Activated T-helper 1 cell treated with anti-CD3 and anti-CD28 coated beads, Interleukin-12 subunit alpha, Interleukin-12 subunit beta, Interleukin-2, Interleukin-4 antibody, amounts not matched to agents 30 ng/mL and 10 ng/mL and 1 ng/mL, durations not matched to agents 14 hours and 24 hours and 36 hours (primary cell): Measurements from ENCODE around the gene DPP6. TPM values are rescaled to one million over a fixed set of nuclear protein-coding genes. Genes with fewer than 3 reads are reported as not detected.
"Not testable (repeated sequence)": the region's sequence is repeated elsewhere in the genome, so short reads cannot be mapped to it uniquely, and the experiment has no call there.

Source experiments
- DNase-seq: peaks from one replicate; pipeline ENCODE4 v3.0.0; 2021; ENCODE audit warnings: low spot score
- H3K27ac Mint-ChIP-seq: one replicate; pipeline ENCODE4 v1.8.0; 2021; ENCODE audit warnings: mild to moderate bottlenecking, mixed read lengths
- H3K27me3 Mint-ChIP-seq: one replicate; pipeline ENCODE4 v1.8.0; 2022; ENCODE audit warnings: mild to moderate bottlenecking, moderate library complexity, mixed read lengths; ENCODE audit not compliant: insufficient read depth
- H3K36me3 Mint-ChIP-seq: one replicate; pipeline ENCODE4 v1.8.0; 2021; ENCODE audit warnings: low read depth, mixed read lengths
- H3K4me1 Mint-ChIP-seq: one replicate; pipeline ENCODE4 v1.8.0; 2021; ENCODE audit warnings: low read depth, mixed read lengths
- H3K4me3 Mint-ChIP-seq: one replicate; pipeline ENCODE4 v1.8.0; 2021; ENCODE audit warnings: mild to moderate bottlenecking, moderate library complexity, mixed read lengths
- H3K9me3 Mint-ChIP-seq: one replicate; pipeline ENCODE4 v1.8.0; 2021; ENCODE audit warnings: mixed read lengths
- intact Hi-C: fragments of 100-400 bp; cut with micrococcal nuclease; formaldehyde crosslinking; loops from one replicate; pipeline ENCODE4 v1.15.1; 2024
- total RNA-seq: library from RNA; stranded (reverse); gene quantifications from 2 replicates; pipeline ENCODE4 v1.2.3, GENCODE V29; 2022

Gene DPP6
- not detected in 2 replicates for total RNA-seq

GRCh38 chr7:154051643-154052529 lies at the start of gene DPP6:
DPP6 (plus strand) TSS chr7:154052398.
- H3K27me3 Mint-ChIP-seq, H3K9me3 Mint-ChIP-seq, H3K4me3 Mint-ChIP-seq, DNase-seq, H3K36me3 Mint-ChIP-seq, H3K4me1 Mint-ChIP-seq, intact Hi-C loops, H3K27ac Mint-ChIP-seq: not testable (repeated sequence)

- H3K4me3 Mint-ChIP-seq, H3K36me3 Mint-ChIP-seq, H3K27ac Mint-ChIP-seq, H3K27me3 Mint-ChIP-seq, H3K4me1 Mint-ChIP-seq, DNase-seq, intact Hi-C loops, H3K9me3 Mint-ChIP-seq: not testable (repeated sequence)
These were observed 42.7 kb upstream of the DPP6 start for GRCh38 chr7:154009423-154009911.

DNA sequence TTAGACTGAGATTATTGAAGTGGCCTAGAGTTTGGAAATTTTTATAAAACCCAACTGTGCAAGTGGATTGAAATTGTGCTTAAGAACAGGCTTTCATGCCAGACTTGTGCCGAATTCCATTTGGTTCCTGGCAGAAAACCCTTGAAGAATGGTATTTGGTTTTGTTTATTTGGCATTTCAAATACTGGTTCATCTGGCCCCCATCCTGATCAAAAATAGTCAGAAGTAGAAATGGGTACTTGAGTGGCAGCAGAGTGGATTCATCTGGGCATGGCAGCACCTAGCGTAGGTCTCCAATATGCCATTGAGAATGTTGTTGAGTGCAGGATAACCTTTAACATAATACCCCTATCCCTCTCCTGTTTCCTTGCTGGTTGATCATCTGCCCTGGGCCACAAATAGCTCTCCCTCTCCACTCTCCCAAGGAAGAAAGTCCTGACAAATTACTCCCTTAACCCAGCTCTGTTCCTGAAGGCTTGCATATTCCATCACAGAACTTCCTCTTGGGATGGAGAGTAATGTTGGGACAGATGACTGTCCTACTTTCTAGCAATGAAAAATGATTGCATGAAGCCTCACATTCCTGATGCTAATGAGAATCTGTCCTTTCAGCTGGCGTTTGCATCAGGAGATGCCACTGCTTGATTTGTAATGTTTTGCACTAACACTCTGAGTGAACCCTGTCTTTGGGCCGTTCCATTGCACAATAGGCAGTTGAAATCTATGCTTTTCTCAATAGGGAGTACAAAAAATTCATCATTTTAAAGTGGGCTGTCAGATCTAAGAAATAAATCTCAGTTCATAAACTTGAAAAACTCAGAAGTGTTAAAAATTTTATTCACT lies 41.3 kb upstream of the DPP6 start:
- H3K27ac Mint-ChIP-seq, H3K4me1 Mint-ChIP-seq, H3K27me3 Mint-ChIP-seq, intact Hi-C loops, DNase-seq, H3K9me3 Mint-ChIP-seq, H3K4me3 Mint-ChIP-seq, H3K36me3 Mint-ChIP-seq: not testable (repeated sequence)

GRCh38 chr7:154012800-154013199 lies 39.4 kb upstream of the DPP6 start:
- H3K36me3 Mint-ChIP-seq, H3K27ac Mint-ChIP-seq, H3K9me3 Mint-ChIP-seq, H3K27me3 Mint-ChIP-seq, H3K4me3 Mint-ChIP-seq, DNase-seq, intact Hi-C loops, H3K4me1 Mint-ChIP-seq: not testable (repeated sequence)

DNA sequence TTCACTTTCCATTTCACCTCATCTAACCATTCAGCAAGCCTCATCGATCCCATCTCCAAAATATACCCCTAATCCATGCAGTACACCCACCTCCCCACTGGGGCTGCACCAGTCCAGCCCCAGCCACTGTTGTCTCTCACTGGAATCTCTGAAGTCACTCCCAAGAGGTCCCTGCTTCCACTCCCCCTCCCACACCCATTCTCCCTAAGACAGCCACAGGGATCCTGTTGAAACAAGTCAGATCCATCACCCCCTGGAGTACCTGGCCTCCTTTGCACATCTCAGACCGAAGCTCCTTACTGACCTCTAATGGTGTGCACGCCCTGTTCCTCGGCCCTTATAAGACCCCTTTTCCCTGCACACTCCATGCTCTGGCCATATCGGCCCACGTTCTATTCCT lies 36.6 kb upstream of the DPP6 start:
- H3K4me1 Mint-ChIP-seq, H3K9me3 Mint-ChIP-seq, H3K27ac Mint-ChIP-seq, H3K4me3 Mint-ChIP-seq, DNase-seq, intact Hi-C loops, H3K27me3 Mint-ChIP-seq, H3K36me3 Mint-ChIP-seq: not testable (repeated sequence)

GRCh38 chr7:154018354-154018753 lies 33.8 kb upstream of the DPP6 start:
- intact Hi-C loops, H3K27ac Mint-ChIP-seq, H3K4me1 Mint-ChIP-seq: not testable (repeated sequence)

DNA sequence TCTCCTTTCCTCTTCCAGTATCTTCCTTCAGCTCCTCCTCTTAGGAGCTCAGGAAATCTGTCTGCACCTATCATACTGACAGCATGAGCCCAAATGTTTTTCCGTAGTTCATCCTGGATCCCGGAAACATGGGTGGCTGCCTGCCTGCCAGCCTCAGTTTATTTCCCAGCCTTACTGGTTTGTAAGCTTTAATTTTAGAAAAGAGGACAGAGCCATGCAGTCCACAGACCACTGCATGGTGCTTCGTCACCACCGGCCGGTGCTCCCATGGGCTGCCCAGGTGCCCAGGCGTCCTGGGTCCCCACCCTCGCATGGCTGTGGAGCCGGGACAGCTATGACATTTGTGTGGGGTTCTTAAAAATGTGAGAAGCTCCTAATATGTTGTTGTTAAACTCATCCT lies 24.4 kb upstream of the DPP6 start:
- H3K27me3 Mint-ChIP-seq, H3K9me3 Mint-ChIP-seq, H3K36me3 Mint-ChIP-seq, DNase-seq, H3K4me1 Mint-ChIP-seq, H3K4me3 Mint-ChIP-seq, H3K27ac Mint-ChIP-seq, intact Hi-C loops: not testable (repeated sequence)

More at GRCh38 chr7:154018354-154018753, 33.8 kb upstream of the DPP6 start:
- not testable (repeated sequence) for H3K36me3 Mint-ChIP-seq, DNase-seq, H3K27me3 Mint-ChIP-seq, H3K9me3 Mint-ChIP-seq, H3K4me3 Mint-ChIP-seq

DNA sequence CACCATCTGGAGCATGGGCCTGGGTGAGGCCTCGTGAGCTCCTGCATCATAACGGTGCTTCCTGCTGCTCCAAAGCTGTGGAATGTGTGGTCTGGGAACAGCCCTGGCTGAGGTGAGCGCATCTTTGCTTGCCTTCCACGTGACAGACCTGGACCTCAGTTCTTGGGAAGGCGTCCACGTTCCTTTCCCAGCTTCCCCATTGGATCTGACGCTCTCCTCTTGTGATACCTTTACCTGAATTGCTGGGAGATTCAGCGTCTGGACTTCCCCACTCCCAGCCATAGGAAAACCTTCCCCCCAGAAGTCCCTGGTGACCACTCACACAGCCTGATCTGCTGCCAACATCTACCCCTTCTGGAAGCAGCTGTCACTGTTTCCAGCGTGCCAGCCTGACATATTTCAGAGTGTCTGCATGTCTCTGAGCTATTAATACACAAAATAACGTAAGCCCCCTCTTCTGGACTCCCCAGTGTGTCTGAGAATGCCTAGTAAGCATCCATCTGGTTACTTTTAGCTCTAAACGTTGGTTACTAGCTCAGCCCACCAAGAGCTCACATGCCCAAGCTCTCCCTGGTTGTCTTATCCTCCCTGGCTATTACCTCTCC lies 21.6 kb upstream of the DPP6 start:
- H3K4me1 Mint-ChIP-seq, H3K9me3 Mint-ChIP-seq, H3K27ac Mint-ChIP-seq, DNase-seq, H3K36me3 Mint-ChIP-seq, H3K4me3 Mint-ChIP-seq, H3K27me3 Mint-ChIP-seq, intact Hi-C loops: not testable (repeated sequence)

DNA sequence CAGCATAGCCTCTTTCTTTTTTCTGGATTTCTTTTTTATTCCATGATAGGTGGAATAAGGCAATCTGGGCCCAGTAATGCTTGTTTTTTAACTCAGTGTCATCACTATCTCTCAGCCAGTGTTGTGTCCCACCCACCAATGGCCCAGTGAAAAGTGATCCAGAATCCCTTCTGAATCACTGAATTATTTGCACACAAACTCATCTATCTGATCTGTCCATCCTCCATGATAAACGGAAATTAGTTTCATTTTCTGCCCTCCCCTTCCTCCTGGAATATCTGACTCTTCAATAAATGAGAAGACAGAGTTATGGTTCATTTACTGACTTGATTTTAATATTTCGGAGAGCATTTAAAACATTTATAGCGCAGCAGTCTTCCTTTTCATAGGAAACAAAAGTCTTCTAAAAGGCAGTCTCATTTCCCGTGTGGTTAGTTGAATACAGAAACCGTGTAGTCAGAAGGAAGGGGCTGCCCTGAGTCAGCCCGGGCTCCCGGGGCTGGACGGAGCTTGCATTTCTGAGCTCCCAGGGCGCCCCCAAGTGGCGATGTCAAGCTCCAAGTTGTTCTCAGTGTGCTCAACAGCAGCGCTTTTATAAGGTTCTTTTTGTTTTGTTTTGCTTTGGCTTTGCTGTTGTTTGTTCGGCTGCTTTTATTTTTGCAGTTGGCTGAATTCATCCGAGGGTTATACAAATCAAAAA lies 12.6 kb upstream of the DPP6 start:
- H3K9me3 Mint-ChIP-seq, H3K27ac Mint-ChIP-seq, H3K27me3 Mint-ChIP-seq, H3K4me3 Mint-ChIP-seq, H3K4me1 Mint-ChIP-seq, H3K36me3 Mint-ChIP-seq, DNase-seq, intact Hi-C loops: not testable (repeated sequence)

- H3K27me3 Mint-ChIP-seq, H3K4me1 Mint-ChIP-seq, H3K27ac Mint-ChIP-seq, H3K4me3 Mint-ChIP-seq, DNase-seq, intact Hi-C loops, H3K9me3 Mint-ChIP-seq, H3K36me3 Mint-ChIP-seq: not testable (repeated sequence)
These were observed 1.8 kb upstream of the DPP6 start for GRCh38 chr7:154050394-154050793.

GRCh38 chr7:154051006-154051642 lies 1.1 kb upstream of the DPP6 start:
- intact Hi-C loops, H3K4me1 Mint-ChIP-seq, H3K4me3 Mint-ChIP-seq, H3K36me3 Mint-ChIP-seq, H3K27me3 Mint-ChIP-seq, H3K9me3 Mint-ChIP-seq, H3K27ac Mint-ChIP-seq, DNase-seq: not testable (repeated sequence)

GRCh38 chr7:154052530-154053252 lies 493 bp downstream of the DPP6 start:
- H3K4me3 Mint-ChIP-seq, intact Hi-C loops, DNase-seq, H3K27me3 Mint-ChIP-seq, H3K27ac Mint-ChIP-seq, H3K9me3 Mint-ChIP-seq, H3K36me3 Mint-ChIP-seq, H3K4me1 Mint-ChIP-seq: not testable (repeated sequence)
